GM19468 (cell line): Measurements from ENCODE around the gene SPPL3.

Source experiments
- ATAC-seq: cut with Tn5 transposase; IDR thresholded peaks from one replicate; pipeline ENCODE4 v1.9.1; 2021; ENCODE audit warnings: mild to moderate bottlenecking, moderate library complexity, moderate number of reproducible peaks; ENCODE audit not compliant: unreplicated experiment; ENCODE audit errors: extremely low read depth

SPPL3 gene

GRCh38 chr12:120713861-120714482 lies 190.2 kb downstream of the SPPL3 start:
- no peak for ATAC-seq

GRCh38 chr12:120712610-120713009 lies 191.5 kb downstream of the SPPL3 start:
- no peak for ATAC-seq
